Activated CD8-positive, alpha-beta T cell treated with anti-CD3 and anti-CD28 coated beads for 36 hours (primary cell): ENCODE measurements around the gene STX19. TPM values are rescaled to one million over a fixed set of nuclear protein-coding genes. Genes with fewer than 3 reads are reported as not detected.
"Not testable (repeated sequence)": the region's sequence is repeated elsewhere in the genome, so short reads cannot be mapped to it uniquely, and the experiment has no call there.

Experiments
- ATAC-seq: fragments of 200-7000 bp; cut with Tn5 transposase; one replicate; pipeline ENCODE4 v1.10.0; 2021; ENCODE audit warnings: mild to moderate bottlenecking, moderate library complexity
- CTCF ChIA-PET: fragments of 350-600 bp; sonication (Branson Sonifier 250); formaldehyde crosslinking; loops from one replicate; lab custom pipeline; 2021; ENCODE audit warnings: antibody characterized with exemption; lab: Charles Lee
- POLR2A ChIA-PET: fragments of 350-600 bp; sonication (Branson Sonifier 250); formaldehyde crosslinking; loops from one replicate; lab custom pipeline; 2021; ENCODE audit warnings: antibody characterized with exemption; lab: Charles Lee
- DNase-seq: peaks from one replicate; pipeline ENCODE4 v3.0.0-alpha.2; 2020
- H3K27ac Mint-ChIP-seq: one replicate; pipeline ENCODE4 v1.8.0; 2021; ENCODE audit warnings: mild to moderate bottlenecking, mixed read lengths
- H3K27me3 Mint-ChIP-seq: one replicate; pipeline ENCODE4 v1.8.0; 2021; ENCODE audit warnings: mixed read lengths
- H3K36me3 Mint-ChIP-seq: one replicate; pipeline ENCODE4 v1.8.0; 2021; ENCODE audit warnings: low read depth, mixed read lengths
- H3K4me1 Mint-ChIP-seq: one replicate; pipeline ENCODE4 v1.8.0; 2021; ENCODE audit warnings: low read depth, mixed read lengths
- H3K4me3 Mint-ChIP-seq: one replicate; pipeline ENCODE4 v1.8.0; 2021; ENCODE audit warnings: mild to moderate bottlenecking, moderate library complexity, mixed read lengths
- H3K9me3 Mint-ChIP-seq: one replicate; pipeline ENCODE4 v1.8.0; 2021; ENCODE audit warnings: mixed read lengths
- CTCF ChIP-seq: fragments of 200-600 bp; IDR thresholded peaks from one replicate; pipeline ENCODE4 v1.8.0; 2022; ENCODE audit warnings: antibody characterized with exemption, mild to moderate bottlenecking
- intact Hi-C: fragments of 100-400 bp; cut with micrococcal nuclease; formaldehyde crosslinking; loops from one replicate; pipeline ENCODE4 v1.10.0; 2022
- total RNA-seq, 2 experiments: library from RNA; stranded (reverse); gene quantifications; one replicate each; pipeline ENCODE4 v1.2.3, GENCODE V29; 2021

Gene STX19
- total RNA-seq, 2 experiments from 2014 or later: not detected

GRCh38 chr3:93973131-93974126, 55.0 kb downstream of the STX19 start, which contains the start of gene PROS1:
PROS1 (minus strand) TSS chr3:93973896; CDS start chr3:93973749, 147 bp downstream.
- ChIA-PET POLR2A (interaction anchor here (0.6 kb wide), 1 partner anchor 134 kb away, joined by 3 read pairs; no protein-coding TSS in a partner anchor), CTCF (interaction anchor here (0.7 to 2.1 kb wide), 4 partner anchors 8 to 108 kb away, joined by 3 to 6 read pairs (median 4); no protein-coding TSS in a partner anchor)
- H3K27ac Mint-ChIP-seq: no peak within 1 kb of the TSS

GRCh38 chr3:93969997-93970396, 58.4 kb downstream of the STX19 start:
- H3K4me1 Mint-ChIP-seq: peaks cover 8% of the 10 kb centered on the region
- intact Hi-C loops: no loop called here
- no peak overlapping the region for H3K27ac Mint-ChIP-seq
- POLR2A ChIA-PET: no interaction called here
- no peaks in the 10 kb centered on the region for H3K9me3 Mint-ChIP-seq
- CTCF ChIA-PET: no interaction called here
- no peaks in the 10 kb centered on the region for H3K36me3 Mint-ChIP-seq
- peaks cover 7% of the 10 kb centered on the region for H3K27me3 Mint-ChIP-seq
- H3K4me3 Mint-ChIP-seq: no peak overlapping the region
- ATAC-seq (no peak), DNase-seq (no peak)
- no peak for TF ChIP-seq CTCF

More at GRCh38 chr3:93973131-93974126, 55.0 kb downstream of the STX19 start, which contains the start of gene PROS1:
- peak; percentile 63 for DNase-seq
- Mint-ChIP-seq H3K36me3 (no peaks in the 10 kb centered on the region), H3K4me3 (peak within 1 kb of the TSS; percentile 81), H3K4me1 (peaks cover 8% of the 10 kb centered on the region), H3K9me3 (no peaks in the 10 kb centered on the region), H3K27me3 (peaks cover 10% of the 10 kb centered on the region)
- intact Hi-C loops: no loop called here
- ATAC-seq: peak; percentile 93
- TF ChIP-seq CTCF: no peak

- no peaks in the 10 kb centered on the region for H3K9me3 Mint-ChIP-seq
- no peak for TF ChIP-seq CTCF
- ATAC-seq: no peak
- H3K4me1 Mint-ChIP-seq: peaks cover 8% of the 10 kb centered on the region
- DNase-seq: no peak
- H3K27ac Mint-ChIP-seq: no peak overlapping the region
- intact Hi-C loops: no loop called here
- no peaks in the 10 kb centered on the region for H3K36me3 Mint-ChIP-seq
- ChIA-PET POLR2A (no interaction called here), CTCF (no interaction called here)
- H3K27me3 Mint-ChIP-seq: peaks cover 11% of the 10 kb centered on the region
- no peak overlapping the region for H3K4me3 Mint-ChIP-seq
Observed at GRCh38 chr3:93969443-93969842, 59.0 kb downstream of the STX19 start.

DNA sequence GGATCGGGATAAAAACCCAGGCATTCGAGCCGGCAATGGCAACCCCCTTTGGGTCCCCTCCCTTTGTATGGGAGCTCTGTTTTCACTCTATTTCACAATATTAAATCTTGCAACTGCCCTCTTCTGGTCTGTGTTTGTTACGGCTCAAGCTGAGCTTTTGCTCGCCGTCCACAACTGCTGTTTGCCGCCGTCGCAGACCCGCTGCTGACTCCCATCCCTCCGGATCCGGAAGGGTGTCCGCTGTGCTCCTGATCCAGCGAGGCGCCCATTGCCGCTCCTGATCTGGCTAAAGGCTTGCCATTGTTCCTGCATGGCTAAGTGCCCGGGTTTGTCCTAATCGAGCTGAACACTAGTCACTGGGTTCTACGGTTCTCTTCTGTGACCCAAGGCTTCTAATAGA, 63.3 kb downstream of the STX19 start:
- DNase-seq, intact Hi-C loops, H3K9me3 Mint-ChIP-seq, POLR2A ChIA-PET, H3K27ac Mint-ChIP-seq, H3K4me1 Mint-ChIP-seq, H3K27me3 Mint-ChIP-seq, ATAC-seq, H3K4me3 Mint-ChIP-seq, H3K36me3 Mint-ChIP-seq: not testable (repeated sequence)
- CTCF ChIA-PET: interaction anchor here (1.0 kb wide), 1 partner anchor 9 kb away, joined by 3 read pairs; the partner anchor contains the start of gene PROS1

Other genes starting within 250 kb of the STX19 start
- gene PROS1, start 54.7 kb downstream of the STX19 start, total RNA-seq: under 1 TPM in 1 of 2 experiments, not detected in 1; 0.20 TPM
- 1 to 10 TPM; 8.0 to 10.0 TPM for gene ARL13B, start 48.4 kb downstream of the STX19 start, total RNA-seq
- 1 to 10 TPM; 6.3 to 8.1 TPM for gene DHFR2, start 34.3 kb upstream of the STX19 start, total RNA-seq
- gene NSUN3, start 34.5 kb upstream of the STX19 start, total RNA-seq: 10 to 100 TPM; 11.9 to 15.5 TPM